GM21619 (cell line): ENCODE results near the gene ZNF804A.
"Not testable (repeated sequence)": the region's sequence is repeated elsewhere in the genome, so short reads cannot be mapped to it uniquely, and the experiment has no call there.

ENCODE experiments used
- ATAC-seq: cut with Tn5 transposase; IDR thresholded peaks from one replicate; pipeline ENCODE4 v1.9.1; 2021; ENCODE audit not compliant: unreplicated experiment

ZNF804A gene

GRCh38 chr2:184814421-184814820, 216.1 kb downstream of the ZNF804A start:
- ATAC-seq: no peak

GRCh38 chr2:184815824-184816223, 217.5 kb downstream of the ZNF804A start:
- no peak for ATAC-seq

GRCh38 chr2:184824597-184824996, 226.3 kb downstream of the ZNF804A start:
- no peak for ATAC-seq

- ATAC-seq: no peak
Observed at GRCh38 chr2:184830531-184830930, 232.2 kb downstream of the ZNF804A start.

- ATAC-seq: no peak
Observed at GRCh38 chr2:184834699-184835397, 236.5 kb downstream of the ZNF804A start.

GRCh38 chr2:184835398-184835715, 237.0 kb downstream of the ZNF804A start:
- ATAC-seq: no peak

- ATAC-seq: no peak
Observed at GRCh38 chr2:184847331-184847730, 249.0 kb downstream of the ZNF804A start.

- ATAC-seq: no peak
Observed at GRCh38 chr2:184849516-184849915, 251.2 kb downstream of the ZNF804A start.

- ATAC-seq: no peak
Observed at GRCh38 chr2:184851576-184851975, 253.2 kb downstream of the ZNF804A start.

- ATAC-seq: no peak
Observed at GRCh38 chr2:184859187-184859586, 260.9 kb downstream of the ZNF804A start.

GRCh38 chr2:184860744-184861143, 262.4 kb downstream of the ZNF804A start:
- ATAC-seq: no peak

GRCh38 chr2:184875212-184875611, 276.9 kb downstream of the ZNF804A start:
- ATAC-seq: no peak

GRCh38 chr2:184875911-184876310, 277.6 kb downstream of the ZNF804A start:
- no peak for ATAC-seq

GRCh38 chr2:184877909-184878308, 279.6 kb downstream of the ZNF804A start:
- no peak for ATAC-seq

- ATAC-seq: no peak
Observed at GRCh38 chr2:184879671-184880070, 281.3 kb downstream of the ZNF804A start.

- ATAC-seq: not testable (repeated sequence)
Observed at GRCh38 chr2:184886585-184886984, 288.3 kb downstream of the ZNF804A start.

GRCh38 chr2:184890311-184890710, 292.0 kb downstream of the ZNF804A start:
- peak; percentile 78 for ATAC-seq

- no peak for ATAC-seq
Observed at GRCh38 chr2:184904991-184905390, 306.7 kb downstream of the ZNF804A start.

- ATAC-seq: no peak
Observed at GRCh38 chr2:184906160-184906559, 307.8 kb downstream of the ZNF804A start.

- no peak for ATAC-seq
Observed at GRCh38 chr2:184906709-184907108, 308.4 kb downstream of the ZNF804A start.

- no peak for ATAC-seq
Observed at GRCh38 chr2:184908966-184909365, 310.6 kb downstream of the ZNF804A start.

GRCh38 chr2:184920451-184920965, 322.2 kb downstream of the ZNF804A start:
- no peak for ATAC-seq

- ATAC-seq: no peak
Observed at GRCh38 chr2:184921676-184922075, 323.3 kb downstream of the ZNF804A start.
